H9 (cell line): ENCODE data around the gene PPIL6. TPM values are rescaled to one million over a fixed set of nuclear protein-coding genes. Genes with fewer than 3 reads are reported as not detected.

Source experiments
- DNase-seq: peaks from one replicate; pipeline ENCODE4 v3.0.0-alpha.2; 2017
- H2AFZ ChIP-seq: one replicate; pipeline ENCODE4 v1.6.1; 2013; ENCODE audit warnings: mild to moderate bottlenecking, low read length, control low read depth, moderate library complexity
- H2AK5ac ChIP-seq: 2 replicates; pipeline ENCODE4 v1.6.1; 2013; ENCODE audit warnings: low read length, control low read depth, mixed read lengths; ENCODE audit not compliant: insufficient read length
- H2BK120ac ChIP-seq: one replicate; pipeline ENCODE4 v1.6.1; 2013; ENCODE audit warnings: low read depth, mild to moderate bottlenecking, low read length, control low read depth, inconsistent platforms; ENCODE audit not compliant: poor library complexity, severe bottlenecking
- H2BK12ac ChIP-seq: 2 replicates; pipeline ENCODE4 v1.6.1; 2013; ENCODE audit warnings: low read length, control low read depth, mixed read lengths, low read depth; ENCODE audit not compliant: insufficient read length
- H2BK15ac ChIP-seq: 2 replicates; pipeline ENCODE4 v1.6.1; 2013; ENCODE audit warnings: low read depth, low read length, control low read depth
- H2BK20ac ChIP-seq: one replicate; pipeline ENCODE4 v1.6.1; 2013; ENCODE audit warnings: low read depth, mild to moderate bottlenecking, low read length, control low read depth, inconsistent platforms; ENCODE audit not compliant: poor library complexity, severe bottlenecking
- H2BK5ac ChIP-seq: 2 replicates; pipeline ENCODE4 v1.6.1; 2013; ENCODE audit warnings: low read length, control low read depth, mixed read lengths; ENCODE audit not compliant: insufficient read length
- H3K14ac ChIP-seq: 2 replicates; pipeline ENCODE4 v1.6.1; 2013; ENCODE audit warnings: low read length, control low read depth; ENCODE audit not compliant: insufficient read depth
- H3K18ac ChIP-seq: 2 replicates; pipeline ENCODE4 v1.6.1; 2013; ENCODE audit warnings: low read depth, mild to moderate bottlenecking, mixed read lengths, low read length, control low read depth; ENCODE audit not compliant: insufficient read length
- H3K23ac ChIP-seq: 2 replicates; pipeline ENCODE4 v1.6.1; 2013; ENCODE audit warnings: low read length, control low read depth, mixed read lengths, low read depth; ENCODE audit not compliant: insufficient read length
- H3K23me2 ChIP-seq: 2 replicates; pipeline ENCODE4 v1.6.1; 2013; ENCODE audit warnings: low read depth, mild to moderate bottlenecking, mixed read lengths, low read length, control low read depth; ENCODE audit not compliant: insufficient read length, poor library complexity, severe bottlenecking
- H3K27ac ChIP-seq: 2 replicates; pipeline ENCODE4 v1.5.1; 2013; ENCODE audit warnings: low read length, control low read depth, mixed read lengths, low read depth; ENCODE audit not compliant: insufficient read length
- H3K27me3 ChIP-seq: 2 replicates; pipeline ENCODE4 v1.6.1; 2013; ENCODE audit warnings: low read length, control low read depth, inconsistent platforms; ENCODE audit not compliant: insufficient read depth
- H3K4ac ChIP-seq: 2 replicates; pipeline ENCODE4 v1.6.1; 2013; ENCODE audit warnings: low read depth, mild to moderate bottlenecking, control low read depth, inconsistent platforms, low read length, moderate library complexity
- H3K4me1 ChIP-seq: 2 replicates; pipeline ENCODE4 v1.6.1; 2013; ENCODE audit warnings: low read length, control low read depth, inconsistent platforms; ENCODE audit not compliant: insufficient read depth
- H3K4me2 ChIP-seq: 2 replicates; pipeline ENCODE4 v1.6.1; 2013; ENCODE audit warnings: low read length, control low read depth, mixed read lengths; ENCODE audit not compliant: insufficient read length, insufficient read depth
- H3K56ac ChIP-seq: 2 replicates; pipeline ENCODE4 v1.6.1; 2013; ENCODE audit warnings: low read depth, mild to moderate bottlenecking, mixed read lengths, low read length, control low read depth; ENCODE audit not compliant: insufficient read length
- H3K79me1 ChIP-seq: 2 replicates; pipeline ENCODE4 v1.6.1; 2013; ENCODE audit warnings: low read depth, mild to moderate bottlenecking, moderate library complexity, low read length, control low read depth, inconsistent platforms; ENCODE audit not compliant: insufficient read depth, poor library complexity, severe bottlenecking
- H3K79me2 ChIP-seq: 2 replicates; pipeline ENCODE4 v1.6.1; 2013; ENCODE audit warnings: low read length, control low read depth, inconsistent platforms; ENCODE audit not compliant: insufficient read depth
- H3K9ac ChIP-seq: 2 replicates; pipeline ENCODE4 v1.6.1; 2013; ENCODE audit warnings: low read length, control low read depth, mixed read lengths; ENCODE audit not compliant: insufficient read length; ENCODE audit errors: extremely low read depth
- H3K9me3 ChIP-seq: one replicate; pipeline ENCODE4 v1.6.1; 2013; ENCODE audit warnings: low read depth, low read length, inconsistent platforms; ENCODE audit not compliant: control insufficient read depth
- H3T11ph ChIP-seq: one replicate; pipeline ENCODE4 v1.6.1; 2013; ENCODE audit warnings: mild to moderate bottlenecking, low read length, control low read depth, inconsistent platforms
- H4K20me1 ChIP-seq: one replicate; pipeline ENCODE4 v1.6.1; 2013; ENCODE audit not compliant: control insufficient read depth, insufficient read length, insufficient read depth
- H4K5ac ChIP-seq: 2 replicates; pipeline ENCODE4 v1.6.1; 2013; ENCODE audit warnings: low read depth, mild to moderate bottlenecking, mixed read lengths, low read length, control low read depth; ENCODE audit not compliant: insufficient read length
- H4K8ac ChIP-seq: replicated peaks from 2 replicates; pipeline ENCODE4 v1.6.1; 2013; ENCODE audit warnings: low read length, control low read depth, mixed read lengths, low read depth; ENCODE audit not compliant: insufficient read length
- H4K91ac ChIP-seq: 2 replicates; pipeline ENCODE4 v1.6.1; 2013; ENCODE audit warnings: low read depth, mild to moderate bottlenecking, moderate library complexity, mixed read lengths, low read length, control low read depth; ENCODE audit not compliant: insufficient read length
- H3K27ac Mint-ChIP-seq, 3 experiments: 2 replicates in 2 of 3; 3 replicates in 1 of 3; pipeline ENCODE4 v1.8.0; 2020 to 2021; ENCODE audit warnings: mixed read lengths in 3 of 3, mild to moderate bottlenecking in 1 of 3, moderate library complexity in 1 of 3
- H3K27me3 Mint-ChIP-seq: 2 replicates; pipeline ENCODE4 v1.8.0; 2021; ENCODE audit warnings: low read depth, mild to moderate bottlenecking, moderate library complexity, mixed read lengths
- H3K36me3 Mint-ChIP-seq, 3 experiments: 2 replicates in 2 of 3; 3 replicates in 1 of 3; pipeline ENCODE4 v1.8.0; 2020 to 2021; ENCODE audit warnings: low read depth in 3 of 3, mixed read lengths in 3 of 3; ENCODE audit not compliant: insufficient read depth in 1 of 3
- H3K4me1 Mint-ChIP-seq, 2 experiments: 2 replicates each; pipeline ENCODE4 v1.8.0; 2020; ENCODE audit warnings: mixed read lengths in 2 of 2
- H3K4me3 Mint-ChIP-seq, 2 experiments: 2 replicates in 1 of 2; 3 replicates in 1 of 2; pipeline ENCODE4 v1.8.0; 2020 to 2021; ENCODE audit warnings: mild to moderate bottlenecking in 2 of 2, mixed read lengths in 2 of 2, moderate library complexity in 1 of 2
- H3K9me3 Mint-ChIP-seq, 2 experiments: 2 replicates in 1 of 2; 3 replicates in 1 of 2; pipeline ENCODE4 v1.8.0; 2020; ENCODE audit warnings: mild to moderate bottlenecking in 2 of 2, mixed read lengths in 2 of 2, moderate library complexity in 1 of 2
- CTCF ChIP-seq: fragments of 200-600 bp; sonication (generic); conservative IDR thresholded peaks from 3 replicates; pipeline ENCODE4 v1.8.0; 2021; ENCODE audit warnings: antibody characterized with exemption, mild to moderate bottlenecking
- WGBS: extraction: QIAGEN DNeasy Blood & Tissue Kit; methylation state at CpG from one replicate; pipeline ENCODE4 v1.1.7; 2013; ENCODE audit warnings: missing lambda C conversion rate, low lambda C conversion rate, mixed read lengths; ENCODE audit not compliant: insufficient read length; ENCODE audit errors: extremely low coverage; 5-methylcytosine and 5-hydroxymethylcytosine counted together
- total RNA-seq: library from RNA; stranded (reverse); gene quantifications from 2 replicates; pipeline ENCODE4 v1.2.1, GENCODE V29; 2021

The PPIL6 gene
- total RNA-seq, 1 experiment from 2014 or later = 1.0 TPM

- no peak overlapping the region for H3K27ac Mint-ChIP-seq
- no peaks in the 10 kb centered on the region for H4K20me1 ChIP-seq
- no peak overlapping the region for H2BK120ac ChIP-seq
Measured at GRCh38 chr6:109421184-109421583, 19.2 kb downstream of the PPIL6 start.

More at GRCh38 chr6:109421184-109421583, 19.2 kb downstream of the PPIL6 start:
- DNase-seq = no peak
- no peaks in the 10 kb centered on the region for H3K79me1 ChIP-seq
- H3T11ph ChIP-seq = no peak overlapping the region
- no peaks in the 10 kb centered on the region for H3K4me1 ChIP-seq
- Mint-ChIP-seq H3K36me3 (no peaks in the 10 kb centered on the region), H3K4me3 (no peak overlapping the region), H3K27me3 (no peaks in the 10 kb centered on the region; the same call in 1 of the 2 replicates), H3K9me3 (no peaks in the 10 kb centered on the region), H3K4me1 (peaks cover 0 to 2% of the 10 kb centered on the region in 2 experiments; a peak in 1 of 4 replicates)
- no peak overlapping the region for H2BK12ac ChIP-seq
- TF ChIP-seq CTCF = no peak
- no peaks in the 10 kb centered on the region for H3K23me2 ChIP-seq
- H3K23ac ChIP-seq = no peak overlapping the region
- no peak overlapping the region for H2AFZ ChIP-seq
- H2BK15ac ChIP-seq = no peak overlapping the region
- H3K4me2 ChIP-seq = no peak overlapping the region
- no peak overlapping the region for H3K14ac ChIP-seq
- H4K8ac ChIP-seq = no peak overlapping the region
- no peak overlapping the region for H4K5ac ChIP-seq
- H3K4ac ChIP-seq = no peak overlapping the region
- H3K56ac ChIP-seq = no peak overlapping the region
- no peak overlapping the region for H3K18ac ChIP-seq
- no CpG with 5 or more reads among the region's 1 CpG for WGBS
- no peak overlapping the region for H3K27ac ChIP-seq
- H2AK5ac ChIP-seq = no peak overlapping the region
- H2BK5ac ChIP-seq = no peak overlapping the region
- no peaks in the 10 kb centered on the region for H3K79me2 ChIP-seq
- no peaks in the 10 kb centered on the region for H3K27me3 ChIP-seq
- H4K91ac ChIP-seq = no peak overlapping the region
- no peak overlapping the region for H3K9ac ChIP-seq
- no peak overlapping the region for H2BK20ac ChIP-seq
- H3K9me3 ChIP-seq = no peaks in the 10 kb centered on the region
